Measurements from ENCODE around the gene MNAT1.
"Not testable (repeated sequence)": the region's sequence is repeated elsewhere in the genome, so short reads cannot be mapped to it uniquely, and the experiment has no call there.

DNA sequence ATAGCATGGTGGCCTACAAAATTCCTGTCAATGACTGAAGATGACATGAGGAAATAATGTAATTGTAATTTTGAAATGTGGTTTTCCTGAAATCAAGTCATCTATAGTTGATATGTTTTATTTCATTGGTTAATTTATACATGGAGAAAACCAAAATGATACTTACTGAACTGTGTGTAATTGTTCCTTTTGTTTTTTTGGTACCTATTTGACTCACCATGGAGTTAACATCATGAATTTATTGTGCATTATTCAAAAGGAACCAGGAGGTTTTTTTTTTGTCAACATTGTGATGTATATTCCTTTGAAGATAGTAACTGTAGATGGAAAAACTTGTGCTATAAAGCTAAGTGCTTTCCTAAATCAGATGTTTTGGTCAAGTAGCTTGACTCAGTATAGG is 46.0 kb downstream of the MNAT1 start:
- not testable (repeated sequence) for TF ChIP-seq POLR2A (IDR thresholded peaks at IDR 0.05)
- TF ChIP-seq, protein P1, sequence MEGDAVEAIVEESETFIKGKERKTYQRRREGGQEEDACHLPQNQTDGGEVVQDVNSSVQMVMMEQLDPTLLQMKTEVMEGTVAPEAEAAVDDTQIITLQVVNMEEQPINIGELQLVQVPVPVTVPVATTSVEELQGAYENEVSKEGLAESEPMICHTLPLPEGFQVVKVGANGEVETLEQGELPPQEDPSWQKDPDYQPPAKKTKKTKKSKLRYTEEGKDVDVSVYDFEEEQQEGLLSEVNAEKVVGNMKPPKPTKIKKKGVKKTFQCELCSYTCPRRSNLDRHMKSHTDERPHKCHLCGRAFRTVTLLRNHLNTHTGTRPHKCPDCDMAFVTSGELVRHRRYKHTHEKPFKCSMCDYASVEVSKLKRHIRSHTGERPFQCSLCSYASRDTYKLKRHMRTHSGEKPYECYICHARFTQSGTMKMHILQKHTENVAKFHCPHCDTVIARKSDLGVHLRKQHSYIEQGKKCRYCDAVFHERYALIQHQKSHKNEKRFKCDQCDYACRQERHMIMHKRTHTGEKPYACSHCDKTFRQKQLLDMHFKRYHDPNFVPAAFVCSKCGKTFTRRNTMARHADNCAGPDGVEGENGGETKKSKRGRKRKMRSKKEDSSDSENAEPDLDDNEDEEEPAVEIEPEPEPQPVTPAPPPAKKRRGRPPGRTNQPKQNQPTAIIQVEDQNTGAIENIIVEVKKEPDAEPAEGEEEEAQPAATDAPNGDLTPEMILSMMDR (IDR thresholded peaks at IDR 0.05): not testable (repeated sequence)
